ENCODE results near the gene URI1.

DNA sequence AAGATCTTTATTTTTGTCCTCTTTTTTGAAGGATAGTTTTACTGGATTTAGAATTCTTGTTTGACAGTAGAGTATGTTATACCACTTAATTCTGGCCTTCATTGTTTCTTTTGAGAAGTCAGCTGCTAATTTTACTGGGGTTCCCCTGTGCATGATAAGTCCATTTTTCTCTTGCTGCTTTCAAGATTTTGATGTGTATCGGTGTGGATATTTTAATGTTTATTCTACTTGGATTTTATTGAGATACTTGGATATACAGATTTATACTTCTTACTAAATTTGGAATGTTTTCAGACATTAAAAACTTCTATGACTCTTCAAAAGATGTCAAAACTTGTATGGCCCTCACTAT, 86.9 kb downstream of the URI1 start:
- TF ChIP-seq, protein P1, sequence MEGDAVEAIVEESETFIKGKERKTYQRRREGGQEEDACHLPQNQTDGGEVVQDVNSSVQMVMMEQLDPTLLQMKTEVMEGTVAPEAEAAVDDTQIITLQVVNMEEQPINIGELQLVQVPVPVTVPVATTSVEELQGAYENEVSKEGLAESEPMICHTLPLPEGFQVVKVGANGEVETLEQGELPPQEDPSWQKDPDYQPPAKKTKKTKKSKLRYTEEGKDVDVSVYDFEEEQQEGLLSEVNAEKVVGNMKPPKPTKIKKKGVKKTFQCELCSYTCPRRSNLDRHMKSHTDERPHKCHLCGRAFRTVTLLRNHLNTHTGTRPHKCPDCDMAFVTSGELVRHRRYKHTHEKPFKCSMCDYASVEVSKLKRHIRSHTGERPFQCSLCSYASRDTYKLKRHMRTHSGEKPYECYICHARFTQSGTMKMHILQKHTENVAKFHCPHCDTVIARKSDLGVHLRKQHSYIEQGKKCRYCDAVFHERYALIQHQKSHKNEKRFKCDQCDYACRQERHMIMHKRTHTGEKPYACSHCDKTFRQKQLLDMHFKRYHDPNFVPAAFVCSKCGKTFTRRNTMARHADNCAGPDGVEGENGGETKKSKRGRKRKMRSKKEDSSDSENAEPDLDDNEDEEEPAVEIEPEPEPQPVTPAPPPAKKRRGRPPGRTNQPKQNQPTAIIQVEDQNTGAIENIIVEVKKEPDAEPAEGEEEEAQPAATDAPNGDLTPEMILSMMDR (IDR thresholded peaks at IDR 0.05): no peak
- no peak for TF ChIP-seq POLR2A (IDR thresholded peaks at IDR 0.05)
